HepG2 (cell line): ENCODE measurements around the gene UCK2. TPM values are rescaled to one million over a fixed set of nuclear protein-coding genes. Genes with fewer than 3 reads are reported as not detected.
A peak's percentile ranks its signal among the peaks of the same experiment; 100 is the strongest.

Source experiments
- ADNP ChIP-seq: sonication (generic); formaldehyde crosslinking; IDR thresholded peaks from 2 replicates; pipeline ENCODE4 v1.4.0; 2020; ENCODE audit warnings: missing genetic modification reagents
- GATA4 ChIP-seq: sonication (generic); IDR thresholded peaks from 2 replicates; pipeline ENCODE4 v1.6.1; 2016; ENCODE audit warnings: antibody characterized with exemption, low read depth, borderline replicate concordance
- HNRNPL ChIP-seq: fragments of 200-400 bp; formaldehyde crosslinking; IDR thresholded peaks from 2 replicates; pipeline ENCODE4 v1.6.1; 2017; ENCODE audit warnings: mild to moderate bottlenecking, low read depth, low read length
- IRF2 ChIP-seq: IDR thresholded peaks from 2 replicates; pipeline ENCODE4 v1.6.1; 2018; ENCODE audit warnings: missing genetic modification reagents, missing compliant biosample characterization
- MLX ChIP-seq: IDR thresholded peaks from 2 replicates; pipeline ENCODE4 v1.6.1; 2016
- NFE2L2 ChIP-seq: fragments of 150-350 bp; IDR thresholded peaks from 2 replicates; pipeline ENCODE4 v1.6.1; 2014; ENCODE audit warnings: low read length
- NR1H2 ChIP-seq: sonication (generic); formaldehyde crosslinking; IDR thresholded peaks from 2 replicates; pipeline ENCODE4 v1.8.1; 2022; ENCODE audit warnings: low read depth, missing genetic modification reagents, borderline replicate concordance
- NR2C2 ChIP-seq: sonication (generic); formaldehyde crosslinking; IDR thresholded peaks from 2 replicates; pipeline ENCODE4 v1.4.0; 2020; ENCODE audit warnings: missing genetic modification reagents, mild to moderate bottlenecking, moderate library complexity, borderline replicate concordance
- PHF20 ChIP-seq: sonication (generic); formaldehyde crosslinking; IDR thresholded peaks from 2 replicates; pipeline ENCODE4 v1.5.0; 2020; ENCODE audit warnings: mild to moderate bottlenecking, missing genetic modification reagents
- SIN3A ChIP-seq: IDR thresholded peaks from 2 replicates; pipeline ENCODE4 v1.6.1; 2011; ENCODE audit warnings: low read depth, mild to moderate bottlenecking, control low read depth, low read length, borderline replicate concordance
- SNAPC5 ChIP-seq: sonication (generic); formaldehyde crosslinking; IDR thresholded peaks from 2 replicates; pipeline ENCODE4 v1.8.1; 2023; ENCODE audit warnings: mild to moderate bottlenecking, missing genetic modification reagents, borderline replicate concordance
- SNRNP70 ChIP-seq: fragments of 200-400 bp; formaldehyde crosslinking; IDR thresholded peaks from 2 replicates; pipeline ENCODE4 v1.6.1; 2017; ENCODE audit warnings: mild to moderate bottlenecking, low read depth, low read length, moderate library complexity
- SPEN ChIP-seq: sonication (generic); formaldehyde crosslinking; IDR thresholded peaks from 2 replicates; pipeline ENCODE4 v1.5.1; 2020; ENCODE audit warnings: low read depth, mild to moderate bottlenecking, missing genetic modification reagents
- TRIM22 ChIP-seq: fragments of 450-650 bp; IDR thresholded peaks from 2 replicates; pipeline ENCODE4 v1.6.1; 2017
- TRIM24 ChIP-seq: sonication (generic); formaldehyde crosslinking; IDR thresholded peaks from 2 replicates; pipeline ENCODE4 v1.8.0; 2022; ENCODE audit warnings: mild to moderate bottlenecking, missing genetic modification reagents
- ZBTB43 ChIP-seq: sonication (generic); formaldehyde crosslinking; conservative IDR thresholded peaks from 2 replicates; pipeline ENCODE4 v1.4.0; 2020; ENCODE audit warnings: missing genetic modification reagents
- ZIK1 ChIP-seq: sonication (generic); formaldehyde crosslinking; IDR thresholded peaks from 2 replicates; pipeline ENCODE4 v1.5.0; 2020; ENCODE audit warnings: mild to moderate bottlenecking, low read depth, missing genetic modification reagents, borderline replicate concordance
- ZKSCAN8 ChIP-seq: IDR thresholded peaks from 2 replicates; pipeline ENCODE4 v1.6.1; 2016; ENCODE audit warnings: borderline replicate concordance, missing genetic modification reagents, missing compliant biosample characterization
- ZMYM2 ChIP-seq: sonication (generic); formaldehyde crosslinking; IDR thresholded peaks from 2 replicates; pipeline ENCODE4 v1.8.0; 2022; ENCODE audit warnings: mild to moderate bottlenecking, missing genetic modification reagents
- ZNF317 ChIP-seq: sonication (generic); formaldehyde crosslinking; IDR thresholded peaks from 2 replicates; pipeline ENCODE4 v1.5.0; 2020; ENCODE audit warnings: mild to moderate bottlenecking, missing genetic modification reagents
- ZNF33B ChIP-seq: sonication (generic); formaldehyde crosslinking; IDR thresholded peaks from 2 replicates; pipeline ENCODE4 v1.5.1; 2020; ENCODE audit warnings: mild to moderate bottlenecking, missing genetic modification reagents
- ZNF609 ChIP-seq: sonication (generic); formaldehyde crosslinking; IDR thresholded peaks from 2 replicates; pipeline ENCODE4 v1.4.0; 2020; ENCODE audit warnings: mild to moderate bottlenecking, missing genetic modification reagents, borderline replicate concordance
- polyA plus RNA-seq, 8 experiments: library from polyadenylated mRNA; depleted of rRNA in 3 of 8; stranded (reverse) in 7 of 8; unstranded in 1 of 8; fragments of >200 nt; fragmentation: Illumina TruSeq in 4 of 8; extraction: Trizol in 4 of 8; gene quantifications; 2 replicates each; pipeline versions ENCODE4 v1.2.1 to v1.2.3, GENCODE V29; 2011 to 2016; ENCODE audit warnings: low read depth in 4 of 8, missing spikeins in 1 of 8, mixed read lengths in 1 of 8; ENCODE audit not compliant: insufficient read depth in 1 of 8
- total RNA-seq, 5 experiments: library from RNA; depleted of rRNA; stranded (reverse); fragments of >200 nt; fragmentation: Illumina TruSeq; extraction: Trizol; gene quantifications; 2 replicates each; pipeline ENCODE4 v1.2.3, GENCODE V29; 2016; ENCODE audit warnings: low read depth in 1 of 5

UCK2 gene
- total and polyA plus RNA-seq, 2 of the 13 experiments (the other 11 are each of a cell fraction or from before 2014, with no cell fraction given) = 64.3 to 78.0 TPM

GRCh38 chr1:165828103-165828668 is 772 bp downstream of the UCK2 start (continued):
- TF ChIP-seq ZNF609 (CRISPR knock-in tag) (no peak), NR1H2 (CRISPR knock-in tag) (no peak), SNRNP70 (no peak), SPEN (no peak; the same call in 1 of the 2 replicates), ZBTB43 (CRISPR knock-in tag) (no peak), SIN3A (no peak; the same call in 1 of the 2 replicates), ZIK1 (CRISPR knock-in tag) (no peak), NR2C2 (CRISPR knock-in tag) (no peak), GATA4 (no peak), HNRNPL (no peak), TRIM24 (CRISPR knock-in tag) (no peak), ADNP (CRISPR knock-in tag) (no peak), NFE2L2 (no peak), MLX (CRISPR knock-in tag) (no peak), ZKSCAN8 (CRISPR knock-in tag) (no peak), ZNF317 (CRISPR knock-in tag) (0 out of 2 replicates have a peak, but pooled peaks have one; percentile 24), PHF20 (CRISPR knock-in tag) (no peak), IRF2 (CRISPR knock-in tag) (no peak), SNAPC5 (CRISPR knock-in tag) (no peak), ZNF33B (no peak), ZMYM2 (no peak), TRIM22 (no peak)
